ENCODE results near the gene NFKBIE.

GRCh38 chr6:44228433-44228832, 36.9 kb downstream of the NFKBIE start:
- TF ChIP-seq EZH2 (IDR thresholded peaks at IDR 0.05) (no peak), POLR2AphosphoS5 (IDR thresholded peaks at IDR 0.05; ENCODE audit: borderline replicate concordance, low read depth, low read length) (no peak), FOXP2 (optimal IDR thresholded peaks at IDR 0.05; ENCODE audit: control extremely low read depth, extremely low read length, insufficient read depth) (no peak)

All from SK-N-MC (cell line).